ENCODE results near the gene NMRK1. TPM values are rescaled to one million over a fixed set of nuclear protein-coding genes. Genes with fewer than 3 reads are reported as not detected.

NMRK1 gene
- total RNA-seq, 1 experiment from 2014 or later, result 9.7 TPM

- Histone ChIP-seq H2AFZ (ENCODE audit: low read length) (peak overlapping the region; percentile 97), H3F3A (ENCODE audit: low read length, unreplicated experiment) (no peaks in the 10 kb centered on the region), H3K9me2 (replicated peaks; ENCODE audit: low read length) (no peaks in the 10 kb centered on the region), H3K4me1 (ENCODE audit: insufficient read depth, low read length) (0 out of 2 replicates have a peak, but pooled peaks cover 11% of the 10 kb centered on the region), H3K36me3 (ENCODE audit: low read depth, low read length) (no peaks in the 10 kb centered on the region), H3K27ac (ENCODE audit: low read length) (peak overlapping the region; percentile 52), H4K20me1 (ENCODE audit: low read length) (no peaks in the 10 kb centered on the region), H3K9me3 (ENCODE audit: low read length) (no peaks in the 10 kb centered on the region), H3K79me2 (ENCODE audit: low read length) (peaks cover 45% of the 10 kb centered on the region), H3K9ac (ENCODE audit: low read length) (peak overlapping the region; percentile 76), H3K4me2 (ENCODE audit: low read length) (peak overlapping the region; percentile 97), H3K4me3 (ENCODE audit: low read length) (peak overlapping the region; percentile 91), H3K27me3 (ENCODE audit: low read length) (no peaks in the 10 kb centered on the region)
- CTCF ChIA-PET, result interaction anchor here (1.0 kb wide), 1 partner anchor 135 kb away, joined by 3 read pairs; the partner anchor contains the start of gene C9orf40
- ATAC-seq, result peak; percentile 9; the same call in 1 of the 2 replicates
- TF ChIP-seq CTCF (conservative IDR thresholded peaks at IDR 0.05; ENCODE audit: low read depth, low read length) (no peak), EZH2phosphoT487 (IDR thresholded peaks at IDR 0.05; ENCODE audit: borderline replicate concordance, low read length) (no peak), EZH2 (IDR thresholded peaks at IDR 0.05; ENCODE audit: low read length, unreplicated experiment) (no peak)
- peak; percentile 31 for DNase-seq
- intact Hi-C loops (cut with micrococcal nuclease), result loop anchor here (5.0 kb wide), 1 partner anchor 135 kb away; the partner anchor contains the start of gene C9orf40
- TSS peak; percentile 74 for BruUV-seq (replicated peaks)
- POLR2A ChIA-PET (ENCODE audit: unreplicated experiment), result no interaction called here
Measured at GRCh38 chr9:75087289-75087823, 599 bp downstream of the NMRK1 start.

GRCh38 chr9:75086541-75087288 lies 1.2 kb downstream of the NMRK1 start:
- peak overlapping the region; percentile 52; the same call in 1 of the 2 replicates for H3K27ac ChIP-seq (ENCODE audit: low read length)
- POLR2A ChIA-PET (ENCODE audit: unreplicated experiment), result interaction anchor here (0.6 to 0.7 kb wide), 2 partner anchors 48 to 519 kb away, joined by 6 to 7 read pairs; no protein-coding TSS in a partner anchor
- peak overlapping the region; percentile 97 for H3K4me2 ChIP-seq (ENCODE audit: low read length)
- peaks cover 40% of the 10 kb centered on the region for H3K79me2 ChIP-seq (ENCODE audit: low read length)
- no peaks in the 10 kb centered on the region for H3F3A ChIP-seq (ENCODE audit: low read length, unreplicated experiment)
- no peaks in the 10 kb centered on the region for H3K36me3 ChIP-seq (ENCODE audit: low read depth, low read length)
- no peaks in the 10 kb centered on the region for H3K9me3 ChIP-seq (ENCODE audit: low read length)
- H3K4me1 ChIP-seq (ENCODE audit: insufficient read depth, low read length), result 0 out of 2 replicates have a peak, but pooled peaks cover 11% of the 10 kb centered on the region
- ATAC-seq (no peak), DNase-seq (no peak)
- no peaks in the 10 kb centered on the region for H3K27me3 ChIP-seq (ENCODE audit: low read length)
- BruUV-seq (replicated peaks), result no TSS peak
- peak overlapping the region; percentile 91 for H3K4me3 ChIP-seq (ENCODE audit: low read length)
- CTCF ChIA-PET, result no interaction called here
- intact Hi-C loops (cut with micrococcal nuclease), result loop anchor here (5.0 kb wide), 1 partner anchor 134 kb away; the partner anchor contains the start of gene C9orf40
- no peak for TF ChIP-seq CTCF (conservative IDR thresholded peaks at IDR 0.05; ENCODE audit: low read depth, low read length)
- TF ChIP-seq EZH2phosphoT487 (IDR thresholded peaks at IDR 0.05; ENCODE audit: borderline replicate concordance, low read length), result no peak
- TF ChIP-seq EZH2 (IDR thresholded peaks at IDR 0.05; ENCODE audit: low read length, unreplicated experiment), result no peak
- H2AFZ ChIP-seq (ENCODE audit: low read length), result peak overlapping the region; percentile 97
- H3K9ac ChIP-seq (ENCODE audit: low read length), result peak overlapping the region; percentile 76
- no peaks in the 10 kb centered on the region for H4K20me1 ChIP-seq (ENCODE audit: low read length)
- no peaks in the 10 kb centered on the region for H3K9me2 ChIP-seq (replicated peaks; ENCODE audit: low read length)
